ENCODE results near the gene CDC42BPA.
A peak's percentile ranks its signal among the peaks of the same experiment; 100 is the strongest.

CDC42BPA gene

GRCh38 chr1:227161470-227161869 is 156.8 kb downstream of the CDC42BPA start:
- TF ChIP-seq FOXP2 (optimal IDR thresholded peaks at IDR 0.05; ENCODE audit: borderline replicate concordance, extremely low read depth, extremely low read length, insufficient read depth), result no peak
- TF ChIP-seq POLR2AphosphoS5 (IDR thresholded peaks at IDR 0.05; ENCODE audit: low read depth, low read length), result no peak
- TF ChIP-seq TAF1 (IDR thresholded peaks at IDR 0.05; ENCODE audit: borderline replicate concordance, insufficient read depth, low read length), result no peak
- TF ChIP-seq REST (IDR thresholded peaks at IDR 0.05; ENCODE audit: insufficient read depth in 1 of 2, low read depth in 2 of 2, low read length in 2 of 2), result no peak
- no peak for TF ChIP-seq SIN3A (IDR thresholded peaks at IDR 0.05; ENCODE audit: borderline replicate concordance, insufficient read depth, low read length)

GRCh38 chr1:227156520-227156919 is 161.8 kb downstream of the CDC42BPA start:
- no peak for TF ChIP-seq SIN3A (IDR thresholded peaks at IDR 0.05; ENCODE audit: borderline replicate concordance, insufficient read depth, low read length)
- no peak for TF ChIP-seq REST (IDR thresholded peaks at IDR 0.05; ENCODE audit: insufficient read depth in 1 of 2, low read depth in 2 of 2, low read length in 2 of 2)
- no peak for TF ChIP-seq FOXP2 (optimal IDR thresholded peaks at IDR 0.05; ENCODE audit: borderline replicate concordance, extremely low read depth, extremely low read length, insufficient read depth)
- TF ChIP-seq POLR2AphosphoS5 (IDR thresholded peaks at IDR 0.05; ENCODE audit: low read depth, low read length), result no peak
- no peak for TF ChIP-seq TAF1 (IDR thresholded peaks at IDR 0.05; ENCODE audit: borderline replicate concordance, insufficient read depth, low read length)

GRCh38 chr1:227155688-227156087 is 162.6 kb downstream of the CDC42BPA start:
- TF ChIP-seq FOXP2 (optimal IDR thresholded peaks at IDR 0.05; ENCODE audit: borderline replicate concordance, extremely low read depth, extremely low read length, insufficient read depth) (no peak), SIN3A (IDR thresholded peaks at IDR 0.05; ENCODE audit: borderline replicate concordance, insufficient read depth, low read length) (no peak)

- TF ChIP-seq TAF1 (IDR thresholded peaks at IDR 0.05; ENCODE audit: borderline replicate concordance, insufficient read depth, low read length) (no peak), SIN3A (IDR thresholded peaks at IDR 0.05; ENCODE audit: borderline replicate concordance, insufficient read depth, low read length) (no peak), REST (IDR thresholded peaks at IDR 0.05; ENCODE audit: insufficient read depth in 1 of 2, low read depth in 2 of 2, low read length in 2 of 2) (no peak), FOXP2 (optimal IDR thresholded peaks at IDR 0.05; ENCODE audit: borderline replicate concordance, extremely low read depth, extremely low read length, insufficient read depth) (no peak), POLR2AphosphoS5 (IDR thresholded peaks at IDR 0.05; ENCODE audit: low read depth, low read length) (no peak)
Measured at GRCh38 chr1:227155004-227155403, 163.3 kb downstream of the CDC42BPA start.

GRCh38 chr1:227152525-227152924 is 165.8 kb downstream of the CDC42BPA start:
- no peak for TF ChIP-seq SIN3A (IDR thresholded peaks at IDR 0.05; ENCODE audit: borderline replicate concordance, insufficient read depth, low read length)

- TF ChIP-seq SIN3A (IDR thresholded peaks at IDR 0.05; ENCODE audit: borderline replicate concordance, insufficient read depth, low read length), result no peak
Measured at GRCh38 chr1:227140376-227140775, 177.9 kb downstream of the CDC42BPA start.

- TF ChIP-seq TAF1 (IDR thresholded peaks at IDR 0.05; ENCODE audit: borderline replicate concordance, insufficient read depth, low read length) (0 out of 2 replicates have a peak, but pooled peaks have one; percentile 32), REST (IDR thresholded peaks at IDR 0.05; ENCODE audit: insufficient read depth in 1 of 2, low read depth in 2 of 2, low read length in 2 of 2) (no peak)
Measured at GRCh38 chr1:227136210-227136820, 182.0 kb downstream of the CDC42BPA start.
